Subcutaneous adipose tissue (tissue), 4 donors: ENCODE measurements around the gene SPSB1. TPM values are rescaled to one million over a fixed set of nuclear protein-coding genes. Genes with fewer than 3 reads are reported as not detected.

Experiments
- CTCF ChIP-seq: fragments of 450-650 bp; IDR thresholded peaks from one replicate; pipeline ENCODE4 v1.5.1; 2016; ENCODE audit warnings: low read depth, mild to moderate bottlenecking, control low read depth, antibody characterized with exemption, moderate library complexity
- total RNA-seq, 4 donors: library from RNA; depleted of rRNA; stranded (reverse); fragments of >200 nt; gene quantifications; one replicate each; pipeline ENCODE4 v1.1.0, GENCODE V29; 2016

The SPSB1 gene
- total RNA-seq, 4 donors from 2014 or later = 39.8 to 87.8 (median 53.6) TPM

GRCh38 chr1:9397047-9397446, 104.4 kb downstream of the SPSB1 start:
- TF ChIP-seq CTCF = no peak

- TF ChIP-seq CTCF = no peak
Observed at GRCh38 chr1:9397997-9398526, 105.4 kb downstream of the SPSB1 start.

GRCh38 chr1:9399510-9400424, 107.1 kb downstream of the SPSB1 start:
- TF ChIP-seq CTCF = no peak

- TF ChIP-seq CTCF = no peak
Observed at GRCh38 chr1:9400425-9401079, 107.9 kb downstream of the SPSB1 start.

GRCh38 chr1:9401080-9401453, 108.4 kb downstream of the SPSB1 start:
- no peak for TF ChIP-seq CTCF

- TF ChIP-seq CTCF = no peak
Observed at GRCh38 chr1:9402256-9402616, 109.5 kb downstream of the SPSB1 start.

GRCh38 chr1:9402717-9403225, 110.1 kb downstream of the SPSB1 start:
- no peak for TF ChIP-seq CTCF
